Cerebellar nuclear complex (tissue), 1 donor: Measurements from ENCODE around the gene EVA1B.

Experiments
- DNase-seq, 2 experiments: peaks; one replicate each; lab custom pipeline; 2025; lab: John Stamatoyannopoulos, UW

Gene EVA1B

GRCh38 chr1:36320291-36320761, 3.1 kb downstream of the EVA1B start:
- DNase-seq, result no peak

- no peak for DNase-seq
Observed at GRCh38 chr1:36309397-36309796, 14.0 kb downstream of the EVA1B start.

- DNase-seq, result no peak
Observed at GRCh38 chr1:36307601-36308330, 15.7 kb downstream of the EVA1B start.

GRCh38 chr1:36306902-36307456, 16.5 kb downstream of the EVA1B start:
- peak; percentile 68 to 86 for DNase-seq

- no peak for DNase-seq
Observed at GRCh38 chr1:36306210-36306901, 17.1 kb downstream of the EVA1B start, which contains the start of gene SH3D21. Gene SH3D21, plus strand, starts transcription at chr1:36306368. Its CDS starts 53 bp downstream, at chr1:36306421.

GRCh38 chr1:36305915-36306209, 17.6 kb downstream of the EVA1B start:
- DNase-seq, result no peak

GRCh38 chr1:36304970-36305914, 18.2 kb downstream of the EVA1B start:
- DNase-seq, result no peak

- DNase-seq, result no peak
Observed at GRCh38 chr1:36304521-36304920, 18.9 kb downstream of the EVA1B start.

GRCh38 chr1:36303650-36304360, 19.6 kb downstream of the EVA1B start:
- DNase-seq, result no peak

GRCh38 chr1:36303244-36303643, 20.2 kb downstream of the EVA1B start:
- DNase-seq, result no peak

GRCh38 chr1:36301220-36301619, 22.2 kb downstream of the EVA1B start:
- no peak for DNase-seq

- DNase-seq, result no peak
Observed at GRCh38 chr1:36300526-36300925, 22.9 kb downstream of the EVA1B start.

- DNase-seq, result no peak
Observed at GRCh38 chr1:36298640-36299039, 24.8 kb downstream of the EVA1B start.

GRCh38 chr1:36297062-36297461, 26.4 kb downstream of the EVA1B start:
- DNase-seq, result no peak

- no peak for DNase-seq
Observed at GRCh38 chr1:36295390-36295789, 28.1 kb downstream of the EVA1B start.

- no peak for DNase-seq
Observed at GRCh38 chr1:36287595-36287994, 35.9 kb downstream of the EVA1B start.

- no peak for DNase-seq
Observed at GRCh38 chr1:36286802-36287201, 36.6 kb downstream of the EVA1B start.

GRCh38 chr1:36285443-36286101, 37.9 kb downstream of the EVA1B start:
- DNase-seq, result peak in 1 of 2 experiments; percentile 26

GRCh38 chr1:36284517-36284916, 38.9 kb downstream of the EVA1B start:
- no peak for DNase-seq

GRCh38 chr1:36284061-36284460, 39.4 kb downstream of the EVA1B start:
- no peak for DNase-seq

- DNase-seq, result no peak
Observed at GRCh38 chr1:36279789-36280296, 43.6 kb downstream of the EVA1B start.
